ENCODE measurements around the gene DCAF10.

The DCAF10 gene

DNA sequence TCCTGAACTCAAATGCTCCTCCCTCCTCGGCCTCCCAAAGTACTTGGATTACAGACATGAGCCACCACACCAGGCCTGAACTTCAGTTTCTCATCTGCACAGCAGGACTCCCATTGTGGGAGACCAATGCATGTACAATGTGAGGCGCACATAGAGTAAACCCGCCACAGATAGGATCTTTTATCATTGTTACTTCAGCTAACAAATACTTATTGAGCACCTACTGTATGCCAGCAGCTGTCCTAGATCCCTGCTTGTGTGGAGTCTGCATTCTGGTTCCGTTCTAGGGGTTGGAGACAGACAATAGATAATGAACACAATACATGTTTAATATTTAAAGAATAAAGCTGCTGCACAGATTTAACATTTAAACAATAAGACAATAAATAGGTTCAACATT, 109.7 kb downstream of the DCAF10 start:
- no peak for DNase-seq

DNA sequence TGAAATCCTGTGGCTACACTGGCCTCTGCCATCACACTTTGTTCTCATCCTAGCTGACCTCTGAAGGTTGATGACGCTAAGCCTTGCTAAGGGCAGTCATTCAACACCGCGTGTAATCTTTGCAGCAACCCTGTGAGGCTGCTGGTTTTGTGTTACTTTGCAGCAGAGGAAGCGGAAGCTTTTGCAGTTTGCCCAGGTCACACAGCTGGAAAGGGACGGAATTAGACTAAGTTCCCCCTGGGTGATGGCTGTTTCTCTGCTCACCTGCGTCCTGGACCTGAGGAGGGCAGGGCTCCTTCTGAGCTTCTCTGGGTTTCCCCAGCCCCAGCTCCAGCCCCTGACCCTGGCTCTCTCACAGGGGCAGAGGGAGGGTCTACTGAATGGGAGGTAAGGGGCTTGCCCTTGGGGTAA, 110.7 kb downstream of the DCAF10 start:
- no peak for DNase-seq

DNA sequence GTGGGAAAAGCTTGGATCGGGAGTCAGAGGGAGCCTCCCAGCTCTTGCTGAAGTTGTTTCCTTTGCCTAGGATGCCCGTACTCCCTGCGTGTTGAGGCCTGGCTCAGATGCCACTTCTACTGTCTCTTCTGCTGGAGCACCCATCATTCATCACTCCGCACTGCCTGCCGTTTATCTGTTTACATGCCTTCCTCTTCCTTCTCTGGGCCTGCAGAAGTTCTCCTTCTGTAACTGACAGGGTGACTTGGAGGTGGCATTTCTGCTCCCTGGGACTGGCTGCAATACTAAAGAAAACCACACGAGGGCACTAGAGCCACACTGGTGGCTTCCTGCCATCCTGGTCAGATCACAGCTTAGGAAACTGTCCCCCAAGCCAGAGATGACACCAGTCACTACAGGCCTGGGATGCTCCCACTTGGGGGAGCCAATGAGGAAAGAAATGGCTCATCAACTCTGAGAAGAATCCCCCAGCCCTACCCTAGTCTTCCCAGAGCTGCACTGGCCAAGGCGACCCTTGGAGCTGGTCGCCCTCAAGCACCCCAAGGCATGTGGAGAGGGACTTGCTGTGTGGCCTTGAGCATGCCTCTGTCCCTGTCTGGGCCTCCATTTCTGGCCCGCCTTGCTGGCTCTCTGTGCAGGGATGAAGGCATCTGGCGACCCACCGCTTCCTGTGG, 113.0 kb downstream of the DCAF10 start:
- peak; percentile 77 for DNase-seq

DNA sequence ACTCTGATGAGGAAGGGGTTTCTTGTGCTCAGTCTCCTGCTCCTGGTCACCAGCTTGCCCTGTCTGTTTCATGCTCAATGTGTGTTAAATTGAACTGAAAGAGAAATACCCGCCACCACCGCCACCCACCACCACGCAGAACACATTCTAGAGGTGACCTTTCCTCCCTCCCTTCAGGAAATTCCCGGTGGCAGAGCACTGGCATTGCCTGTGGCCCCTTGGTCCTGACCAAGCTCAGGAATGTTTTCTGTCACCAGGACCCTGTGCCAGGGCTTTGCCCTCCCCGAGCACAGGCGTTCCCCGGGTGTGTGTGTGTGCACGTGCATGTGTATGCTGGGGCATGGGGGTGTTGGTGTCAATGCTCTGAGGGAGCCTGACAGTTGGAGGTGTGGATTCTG, 113.6 kb downstream of the DCAF10 start:
- DNase-seq = peak; percentile 31

DNA sequence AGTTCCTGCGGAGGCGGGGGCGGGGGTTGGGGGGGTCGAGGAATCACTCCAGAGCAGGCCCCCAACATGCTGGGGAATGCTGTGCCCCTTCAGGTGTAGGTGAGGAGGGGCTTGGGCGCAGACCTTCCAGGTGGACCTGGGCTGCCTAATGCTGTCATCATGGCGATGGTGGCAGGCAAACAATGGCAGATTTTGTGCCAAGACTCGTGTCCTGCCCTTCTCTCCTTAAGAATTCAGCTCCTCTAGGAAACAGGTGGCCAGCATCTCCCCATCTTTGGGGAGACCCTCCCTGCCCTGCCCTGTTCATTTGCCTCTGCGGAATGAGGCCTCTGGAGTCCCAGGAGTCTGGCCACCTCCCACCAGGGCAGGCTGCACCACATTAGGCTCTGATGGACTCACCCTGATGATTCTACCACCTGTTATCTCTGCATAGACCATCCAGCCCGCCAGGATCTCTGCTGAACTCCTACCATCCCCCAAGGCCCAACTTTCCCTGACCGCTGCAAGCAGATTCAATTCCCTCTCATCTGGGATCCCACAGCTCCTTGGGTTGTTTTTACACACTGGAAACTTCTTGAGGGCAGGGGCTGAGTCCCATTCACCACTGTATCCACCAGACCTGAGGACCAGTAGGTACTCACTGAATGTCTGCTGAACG, 114.2 kb downstream of the DCAF10 start:
- DNase-seq = no peak

DNA sequence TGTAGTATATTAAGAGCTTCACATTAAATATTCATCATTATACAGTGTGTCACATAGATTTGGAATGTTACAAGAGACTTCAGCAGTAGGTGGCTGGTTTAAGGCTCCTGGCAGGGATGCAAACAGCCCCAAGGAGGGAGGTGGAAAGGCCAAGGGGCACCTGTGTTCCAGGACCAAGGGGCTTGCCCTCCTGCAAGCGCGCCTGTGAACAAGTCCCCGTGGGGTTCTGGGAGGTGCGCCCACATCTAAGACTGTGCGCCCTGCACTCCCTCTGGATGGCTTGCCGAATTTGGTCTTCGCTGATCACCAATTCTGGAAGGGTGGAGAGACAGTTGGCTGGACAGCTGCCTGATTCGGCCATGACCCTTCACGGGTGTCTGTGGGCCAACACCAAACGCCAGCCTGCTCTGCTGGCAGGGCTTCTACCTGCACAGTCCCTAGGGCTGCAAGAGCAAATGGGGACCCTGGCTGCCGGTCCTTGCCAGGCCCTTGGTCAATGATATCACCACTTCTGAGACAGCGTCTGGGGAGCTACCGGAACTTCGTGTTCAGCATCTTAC, 115.4 kb downstream of the DCAF10 start:
- no peak for DNase-seq

DNA sequence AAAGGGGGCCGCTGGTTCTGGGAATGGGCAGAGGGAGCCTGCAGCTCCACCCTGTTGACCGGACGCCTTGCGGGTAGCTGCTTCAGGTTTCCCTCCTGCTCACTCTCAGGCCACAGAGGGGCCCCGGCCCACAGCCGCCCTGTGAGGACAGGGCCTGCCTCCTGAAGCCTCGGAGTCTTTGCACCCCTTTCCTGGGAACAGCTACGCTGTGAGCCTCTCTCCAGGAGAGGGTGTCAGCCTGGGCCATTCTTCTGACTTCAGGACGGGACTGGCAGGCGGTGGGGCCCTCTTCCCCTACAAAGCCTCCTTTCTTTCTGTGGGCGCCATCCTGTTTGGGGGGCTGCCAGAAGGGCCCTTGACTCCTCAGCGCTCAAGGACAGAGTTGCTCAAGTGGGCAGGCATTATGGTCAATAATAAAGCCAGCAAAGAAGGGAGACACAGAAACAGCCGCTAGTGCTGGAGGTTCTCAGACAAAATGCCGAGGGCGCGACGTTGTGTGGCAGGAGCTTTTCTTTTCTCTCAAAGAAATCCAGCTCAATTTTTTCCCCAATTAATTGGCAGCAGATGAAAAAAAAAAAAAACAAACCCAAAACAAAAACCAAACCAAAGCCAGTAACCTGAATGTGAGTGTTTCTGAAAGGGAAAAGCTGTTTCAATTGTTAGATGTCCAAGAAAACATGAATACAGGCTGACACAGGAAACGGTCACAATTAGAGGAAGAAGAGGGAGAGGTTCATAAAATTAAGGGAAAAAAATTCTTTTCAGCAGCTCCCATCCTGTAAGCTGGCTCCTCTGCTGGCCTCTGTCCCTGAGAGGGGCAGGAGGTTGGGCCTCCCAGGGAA, 116.1 kb downstream of the DCAF10 start:
- no peak for DNase-seq
